Right lobe of liver (tissue), 4 donors: ENCODE data around the gene TMEM203.

Source experiments
- CTCF ChIP-seq, 4 donors: fragments of 200-600 bp in 3 of 4; fragments of 450-650 bp in 1 of 4; IDR thresholded peaks; one replicate each; pipeline versions ENCODE4 v1.5.1 to v1.8.0; 2016 to 2022; ENCODE audit warnings: antibody characterized with exemption in 4 of 4, mild to moderate bottlenecking in 2 of 4
- POLR2A ChIP-seq: fragments of 450-650 bp; IDR thresholded peaks from one replicate; pipeline ENCODE4 v1.6.1; 2017; ENCODE audit warnings: antibody characterized with exemption, mild to moderate bottlenecking
- donor health status: DM: no; HTN: no; CAD: no.
- donor health status: DM: no; HTN: no; CAD: no.
- donor health status: DM: no; HTN: yes; CAD: no.

- TF ChIP-seq POLR2A: no peak
- no peak for TF ChIP-seq CTCF (IDR thresholded peaks at IDR 0.05)
These were observed 22.6 kb downstream of the TMEM203 start for GRCh38 chr9:137182836-137183235.
